Natural killer cell (primary cell): ENCODE measurements around the gene EHHADH. TPM values are rescaled to one million over a fixed set of nuclear protein-coding genes. Genes with fewer than 3 reads are reported as not detected.

Experiments used
- ATAC-seq, 3 donors: fragments of 150-1000 bp in 2 of 3; fragments of 200-7000 bp in 1 of 3; cut with Tn5 transposase; 1 replicate in 1 of 3; 2 replicates in 2 of 3; pipeline ENCODE4 v1.10.0; 2021; ENCODE audit warnings: mild to moderate bottlenecking in 2 of 3, moderate library complexity in 2 of 3
- DNase-seq, 2 donors: peaks; one replicate each; pipeline versions ENCODE4 v3.0.0 to v3.0.0-alpha.2; 2013 to 2021; ENCODE audit warnings: mixed read lengths in 1 of 2
- H3K27ac ChIP-seq: one replicate; pipeline ENCODE4 v1.5.1; 2013; ENCODE audit warnings: mild to moderate bottlenecking, low read length
- H3K27me3 ChIP-seq: one replicate; pipeline ENCODE4 v1.6.1; 2013; ENCODE audit warnings: low read length; ENCODE audit not compliant: control insufficient read depth, insufficient read depth
- H3K36me3 ChIP-seq: one replicate; pipeline ENCODE4 v1.6.1; 2013; ENCODE audit warnings: low read length; ENCODE audit not compliant: control insufficient read depth, insufficient read depth
- H3K4me1 ChIP-seq: one replicate; pipeline ENCODE4 v1.6.1; 2013; ENCODE audit warnings: low read length; ENCODE audit not compliant: control insufficient read depth, insufficient read depth
- H3K4me3 ChIP-seq: one replicate; pipeline ENCODE4 v1.5.1; 2013; ENCODE audit warnings: low read length
- H3K9me3 ChIP-seq: one replicate; pipeline ENCODE4 v1.6.1; 2013; ENCODE audit warnings: low read length; ENCODE audit not compliant: control insufficient read depth, insufficient read depth
- H3K27ac Mint-ChIP-seq, 2 donors: one replicate each; pipeline ENCODE4 v1.8.0; 2022; ENCODE audit warnings: mild to moderate bottlenecking in 2 of 2, mixed read lengths in 2 of 2, moderate library complexity in 1 of 2
- H3K27me3 Mint-ChIP-seq, 2 donors: one replicate each; pipeline ENCODE4 v1.8.0; 2022; ENCODE audit warnings: low read depth in 2 of 2, mixed read lengths in 2 of 2
- H3K36me3 Mint-ChIP-seq: one replicate; pipeline ENCODE4 v1.8.0; 2022; ENCODE audit warnings: mixed read lengths
- H3K4me1 Mint-ChIP-seq, 2 donors: one replicate each; pipeline ENCODE4 v1.8.0; 2022; ENCODE audit warnings: mixed read lengths in 2 of 2
- H3K4me3 Mint-ChIP-seq: one replicate; pipeline ENCODE4 v1.8.0; 2022; ENCODE audit warnings: mild to moderate bottlenecking, moderate library complexity, mixed read lengths
- H3K9me3 Mint-ChIP-seq, 2 donors: one replicate each; pipeline ENCODE4 v1.8.0; 2022; ENCODE audit warnings: mixed read lengths in 2 of 2
- CTCF ChIP-seq: fragments of 200-600 bp; IDR thresholded peaks from one replicate; pipeline ENCODE4 v1.8.0; 2022; ENCODE audit warnings: antibody characterized with exemption
- WGBS: methylation state at CpG from one replicate; pipeline ENCODE4 v1.1.7; 2013; ENCODE audit warnings: missing lambda C conversion rate; ENCODE audit not compliant: insufficient coverage; 5-methylcytosine and 5-hydroxymethylcytosine counted together
- intact Hi-C: fragments of 100-400 bp; cut with micrococcal nuclease; formaldehyde crosslinking; loops from one replicate; pipeline ENCODE4 v1.14.2; 2022
- total RNA-seq, 4 donors: library from RNA; stranded (reverse); fragments of 120-200 nt in 1 of 4; gene quantifications; one replicate each; pipeline versions ENCODE4 v1.2.3 to v1.2.4, GENCODE V29; 2013 to 2022

EHHADH gene
- total RNA-seq, 3 donors from 2014 or later (not counting 1 experiment from before 2014, with no cell fraction given): 0.58 to 1.1 (median 0.64) TPM

DNA sequence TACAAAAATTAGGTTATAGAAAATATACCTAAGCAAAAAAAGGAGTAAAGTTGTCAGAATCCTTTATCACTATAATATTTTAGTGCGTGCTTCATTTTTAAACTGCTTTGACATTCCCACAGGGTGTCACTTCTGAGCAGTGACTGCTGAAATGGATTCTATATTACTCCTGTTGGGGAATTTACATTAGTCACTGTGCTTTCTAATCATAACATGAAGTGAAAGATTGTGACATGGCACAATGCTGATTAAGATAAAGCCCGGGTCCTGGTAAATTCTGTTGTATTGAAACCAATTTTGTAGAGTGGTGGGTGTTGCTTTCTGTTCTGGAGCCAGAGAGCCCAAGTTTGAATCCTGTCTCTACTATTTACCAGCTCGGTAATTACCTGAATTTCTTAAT lies 36.4 kb upstream of the EHHADH start:
- no peak overlapping the region for H3K27ac Mint-ChIP-seq
- Histone ChIP-seq H3K4me3 (no peak overlapping the region), H3K36me3 (no peaks in the 10 kb centered on the region), H3K4me1 (no peaks in the 10 kb centered on the region), H3K27ac (no peak overlapping the region), H3K9me3 (no peaks in the 10 kb centered on the region), H3K27me3 (no peaks in the 10 kb centered on the region)
- no peak for DNase-seq
- H3K9me3 Mint-ChIP-seq: no peaks in the 10 kb centered on the region
- no peak overlapping the region for H3K4me3 Mint-ChIP-seq
- H3K27me3 Mint-ChIP-seq: no peaks in the 10 kb centered on the region
- WGBS: 86% methylated on average over 1 of the region's 3 CpGs
- TF ChIP-seq CTCF: no peak
- no peak for ATAC-seq
- H3K36me3 Mint-ChIP-seq: no peaks in the 10 kb centered on the region
- no peaks in the 10 kb centered on the region for H3K4me1 Mint-ChIP-seq
- intact Hi-C loops: no loop called here

GRCh38 chr3:185283374-185283935 lies 29.6 kb upstream of the EHHADH start:
- Histone ChIP-seq H3K4me3 (peak overlapping the region; percentile 49), H3K9me3 (no peaks in the 10 kb centered on the region), H3K36me3 (no peaks in the 10 kb centered on the region), H3K4me1 (peaks cover 14% of the 10 kb centered on the region), H3K27ac (no peak overlapping the region), H3K27me3 (peaks cover 6% of the 10 kb centered on the region)
- H3K4me1 Mint-ChIP-seq: peaks cover 18 to 19% of the 10 kb centered on the region in 2 donors
- ATAC-seq (no peak), DNase-seq (no peak)
- H3K36me3 Mint-ChIP-seq: peaks cover 16% of the 10 kb centered on the region
- 77% methylated on average over 8 of the region's 9 CpGs for WGBS
- peak overlapping the region; percentile 98 for H3K4me3 Mint-ChIP-seq
- intact Hi-C loops: no loop called here
- peaks cover 17 to 36% of the 10 kb centered on the region in 2 donors for H3K27me3 Mint-ChIP-seq
- H3K27ac Mint-ChIP-seq: peak overlapping the region; percentile 94 to 99
- TF ChIP-seq CTCF: no peak
- H3K9me3 Mint-ChIP-seq: no peaks in the 10 kb centered on the region

GRCh38 chr3:185282696-185283373 lies 29.0 kb upstream of the EHHADH start:
- Histone ChIP-seq H3K4me3 (peak overlapping the region; percentile 49), H3K9me3 (no peaks in the 10 kb centered on the region), H3K4me1 (peaks cover 14% of the 10 kb centered on the region), H3K27me3 (peaks cover 6% of the 10 kb centered on the region), H3K36me3 (no peaks in the 10 kb centered on the region), H3K27ac (peak overlapping the region; percentile 75)
- Mint-ChIP-seq H3K4me1 (peaks cover 18 to 19% of the 10 kb centered on the region in 2 donors), H3K4me3 (peak overlapping the region; percentile 98), H3K27me3 (peaks cover 23 to 40% of the 10 kb centered on the region in 2 donors), H3K9me3 (no peaks in the 10 kb centered on the region), H3K27ac (peak overlapping the region; percentile 94 to 99), H3K36me3 (peaks cover 16% of the 10 kb centered on the region)
- no peak for TF ChIP-seq CTCF
- ATAC-seq: peak; percentile 95 to 99 (median 99)
- DNase-seq: peak; percentile 94 to 98
- 7% methylated on average over 41 of the region's 41 CpGs for WGBS
- intact Hi-C loops: no loop called here
